Transverse colon (tissue), 3 donors: ENCODE data around the gene ALMS1.

ENCODE experiments used
- POLR2A ChIP-seq: fragments of 450-650 bp; IDR thresholded peaks from one replicate; pipeline ENCODE4 v1.6.1; 2016; ENCODE audit warnings: antibody characterized with exemption, mild to moderate bottlenecking, moderate library complexity
- TF ChIP-seq, protein P1 (sequence below), 5 experiments: fragments of 200-600 bp in 3 of 5; fragments of 450-650 bp in 2 of 5; sonication (generic) in 3 of 5; IDR thresholded peaks; 1 replicate in 2 of 5; 2 replicates in 3 of 5; pipeline ENCODE4 v1.5.1; 2016 to 2017; ENCODE audit warnings: antibody characterized with exemption in 5 of 5, inconsistent platforms in 3 of 5, mild to moderate bottlenecking in 2 of 5, moderate library complexity in 1 of 5

GRCh38 chr2:73408198-73408597, 22.6 kb downstream of the ALMS1 start:
- TF ChIP-seq, protein P1, sequence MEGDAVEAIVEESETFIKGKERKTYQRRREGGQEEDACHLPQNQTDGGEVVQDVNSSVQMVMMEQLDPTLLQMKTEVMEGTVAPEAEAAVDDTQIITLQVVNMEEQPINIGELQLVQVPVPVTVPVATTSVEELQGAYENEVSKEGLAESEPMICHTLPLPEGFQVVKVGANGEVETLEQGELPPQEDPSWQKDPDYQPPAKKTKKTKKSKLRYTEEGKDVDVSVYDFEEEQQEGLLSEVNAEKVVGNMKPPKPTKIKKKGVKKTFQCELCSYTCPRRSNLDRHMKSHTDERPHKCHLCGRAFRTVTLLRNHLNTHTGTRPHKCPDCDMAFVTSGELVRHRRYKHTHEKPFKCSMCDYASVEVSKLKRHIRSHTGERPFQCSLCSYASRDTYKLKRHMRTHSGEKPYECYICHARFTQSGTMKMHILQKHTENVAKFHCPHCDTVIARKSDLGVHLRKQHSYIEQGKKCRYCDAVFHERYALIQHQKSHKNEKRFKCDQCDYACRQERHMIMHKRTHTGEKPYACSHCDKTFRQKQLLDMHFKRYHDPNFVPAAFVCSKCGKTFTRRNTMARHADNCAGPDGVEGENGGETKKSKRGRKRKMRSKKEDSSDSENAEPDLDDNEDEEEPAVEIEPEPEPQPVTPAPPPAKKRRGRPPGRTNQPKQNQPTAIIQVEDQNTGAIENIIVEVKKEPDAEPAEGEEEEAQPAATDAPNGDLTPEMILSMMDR (IDR thresholded peaks at IDR 0.05): no peak
- TF ChIP-seq POLR2A: no peak
